Tibial nerve (tissue), 4 donors: ENCODE measurements around the gene UTRN.

Experiments
- EP300 ChIP-seq, 2 donors: sonication (generic); formaldehyde crosslinking; IDR thresholded peaks; one replicate each; pipeline ENCODE4 v1.6.1; 2017; ENCODE audit warnings: antibody characterized with exemption in 2 of 2, mild to moderate bottlenecking in 1 of 2
- POLR2A ChIP-seq, 2 donors: fragments of 450-650 bp; IDR thresholded peaks; one replicate each; pipeline ENCODE4 v1.6.1; 2017; ENCODE audit warnings: antibody characterized with exemption in 2 of 2, mild to moderate bottlenecking in 2 of 2, moderate library complexity in 2 of 2
- TF ChIP-seq, protein P1 (sequence below), 5 experiments: fragments of 200-600 bp in 3 of 5; fragments of 450-650 bp in 2 of 5; sonication (generic) in 3 of 5; IDR thresholded peaks; one replicate each; pipeline ENCODE4 v1.5.1; 2016 to 2019; ENCODE audit warnings: antibody characterized with exemption in 5 of 5, mild to moderate bottlenecking in 3 of 5, moderate library complexity in 2 of 5

DNA sequence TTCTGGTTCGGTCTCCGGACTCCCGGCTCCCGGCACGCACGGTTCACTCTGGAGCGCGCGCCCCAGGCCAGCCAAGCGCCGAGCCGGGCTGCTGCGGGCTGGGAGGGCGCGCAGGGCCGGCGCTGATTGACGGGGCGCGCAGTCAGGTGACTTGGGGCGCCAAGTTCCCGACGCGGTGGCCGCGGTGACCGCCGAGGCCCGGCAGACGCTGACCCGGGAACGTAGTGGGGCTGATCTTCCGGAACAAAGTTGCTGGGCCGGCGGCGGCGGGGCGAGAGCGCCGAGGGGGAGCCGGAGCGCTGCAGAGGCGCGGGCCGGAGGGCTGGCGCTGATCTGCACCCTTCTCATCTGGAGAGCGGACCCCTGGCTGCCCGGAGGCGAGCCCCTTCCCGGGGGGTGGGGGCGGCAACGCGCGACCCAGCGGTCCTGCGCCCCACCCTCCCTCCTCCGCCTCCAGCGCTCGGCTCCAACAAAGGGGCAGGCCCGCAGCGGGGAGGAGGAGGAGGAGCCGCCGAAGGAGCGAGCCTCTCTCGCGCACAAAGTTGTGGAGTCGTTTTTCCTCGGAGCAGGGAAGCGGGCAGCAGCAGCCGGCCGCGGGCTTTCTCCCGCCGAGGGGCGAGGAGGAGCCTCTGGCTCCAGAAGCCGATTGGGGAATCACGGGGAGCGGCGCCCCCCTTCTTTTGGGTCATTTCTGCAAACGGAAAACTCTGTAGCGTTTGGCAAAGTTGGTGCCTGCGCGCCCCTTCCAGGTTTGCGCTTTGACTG lies at the start of gene UTRN:
- TF ChIP-seq, protein P1, sequence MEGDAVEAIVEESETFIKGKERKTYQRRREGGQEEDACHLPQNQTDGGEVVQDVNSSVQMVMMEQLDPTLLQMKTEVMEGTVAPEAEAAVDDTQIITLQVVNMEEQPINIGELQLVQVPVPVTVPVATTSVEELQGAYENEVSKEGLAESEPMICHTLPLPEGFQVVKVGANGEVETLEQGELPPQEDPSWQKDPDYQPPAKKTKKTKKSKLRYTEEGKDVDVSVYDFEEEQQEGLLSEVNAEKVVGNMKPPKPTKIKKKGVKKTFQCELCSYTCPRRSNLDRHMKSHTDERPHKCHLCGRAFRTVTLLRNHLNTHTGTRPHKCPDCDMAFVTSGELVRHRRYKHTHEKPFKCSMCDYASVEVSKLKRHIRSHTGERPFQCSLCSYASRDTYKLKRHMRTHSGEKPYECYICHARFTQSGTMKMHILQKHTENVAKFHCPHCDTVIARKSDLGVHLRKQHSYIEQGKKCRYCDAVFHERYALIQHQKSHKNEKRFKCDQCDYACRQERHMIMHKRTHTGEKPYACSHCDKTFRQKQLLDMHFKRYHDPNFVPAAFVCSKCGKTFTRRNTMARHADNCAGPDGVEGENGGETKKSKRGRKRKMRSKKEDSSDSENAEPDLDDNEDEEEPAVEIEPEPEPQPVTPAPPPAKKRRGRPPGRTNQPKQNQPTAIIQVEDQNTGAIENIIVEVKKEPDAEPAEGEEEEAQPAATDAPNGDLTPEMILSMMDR (IDR thresholded peaks at IDR 0.05), result peak in 2 of 5 experiments; percentile 26
- TF ChIP-seq EP300 (IDR thresholded peaks at IDR 0.05) (peak in 1 of 2 donors; percentile 88), POLR2A (IDR thresholded peaks at IDR 0.05) (peak; percentile 49 to 55)
